Gastrocnemius medialis (tissue), 4 donors: ENCODE results near the gene ECE1. TPM values are rescaled to one million over a fixed set of nuclear protein-coding genes. Genes with fewer than 3 reads are reported as not detected.
"Not testable (repeated sequence)": the region's sequence is repeated elsewhere in the genome, so short reads cannot be mapped to it uniquely, and the experiment has no call there.

Experiments
- ATAC-seq, 2 donors: fragments of 150-250 bp; one replicate each; pipeline ENCODE4 v1.9.1; 2016
- DNase-seq, 2 donors: peaks; one replicate each; pipeline ENCODE4 v3.0.0-alpha.2; 2019
- H3K27ac ChIP-seq, 4 donors: fragments of 200-600 bp; sonication (generic); 1 replicate in 1 of 4; 2 replicates in 3 of 4; pipeline ENCODE4 v1.5.1; 2016 to 2018; ENCODE audit warnings: mild to moderate bottlenecking in 2 of 4, moderate library complexity in 1 of 4
- H3K27me3 ChIP-seq, 3 donors: fragments of 200-600 bp; sonication (generic) in 2 of 3; 1 replicate in 1 of 3; 2 replicates in 2 of 3; pipeline versions ENCODE4 v1.5.1 to v1.6.0; 2016 to 2019; ENCODE audit warnings: mild to moderate bottlenecking in 1 of 3, moderate library complexity in 1 of 3
- H3K36me3 ChIP-seq, 2 donors: fragments of 200-600 bp; sonication (generic) in 1 of 2; one replicate each; pipeline ENCODE4 v1.5.1; 2017 to 2018
- H3K4me1 ChIP-seq, 2 donors: fragments of 200-600 bp; sonication (generic) in 1 of 2; one replicate each; pipeline ENCODE4 v1.5.1; 2016 to 2017; ENCODE audit warnings: mild to moderate bottlenecking in 2 of 2
- H3K4me3 ChIP-seq, 4 donors: fragments of 200-600 bp; sonication (generic) in 3 of 4; 1 replicate in 1 of 4; 2 replicates in 3 of 4; pipeline ENCODE4 v1.5.1; 2016 to 2019; ENCODE audit warnings: mild to moderate bottlenecking in 2 of 4
- H3K9me3 ChIP-seq, 3 donors: fragments of 200-600 bp; sonication (generic) in 2 of 3; 1 replicate in 1 of 3; 2 replicates in 2 of 3; pipeline ENCODE4 v1.5.1; 2016 to 2019
- CTCF ChIP-seq, 5 experiments: fragments of 450-650 bp in 3 of 5; fragments of 200-600 bp in 2 of 5; sonication (generic) in 2 of 5; IDR thresholded peaks in 4 of 5; conservative IDR thresholded peaks in 1 of 5; 1 replicate in 4 of 5; 2 replicates in 1 of 5; pipeline ENCODE4 v1.5.1; 2016 to 2019; ENCODE audit warnings: antibody characterized with exemption in 5 of 5, mild to moderate bottlenecking in 3 of 5, moderate library complexity in 3 of 5
- POLR2A ChIP-seq, 2 donors: fragments of 450-650 bp; IDR thresholded peaks; one replicate each; pipeline ENCODE4 v1.6.1; 2017; ENCODE audit warnings: antibody characterized with exemption in 2 of 2, mild to moderate bottlenecking in 2 of 2, moderate library complexity in 2 of 2
- in situ Hi-C, 4 donors: fragments of 200-750 bp; cut with MboI; loops; one replicate each; pipeline versions ENCODE4 v1.15.0 to v1.8.0; 2017; ENCODE audit warnings: low sequenced_read_pairs in 4 of 4
- intact Hi-C: fragments of 100-400 bp; cut with DNase I; formaldehyde crosslinking; loops from one replicate; pipeline ENCODE4 v1.15.1; 2023; ENCODE audit warnings: low total_unique reads
- total RNA-seq, 4 donors: library from RNA; depleted of rRNA; stranded (reverse); fragments of >200 nt; gene quantifications; one replicate each; pipeline versions ENCODE4 v1.1.0 to v1.2.3, GENCODE V29; 2016

Gene ECE1
- total RNA-seq, 4 donors from 2014 or later: 17.1 to 39.9 (median 26.7) TPM

- DNase-seq: peak in 1 of 2 donors; percentile 28
- Histone ChIP-seq H3K27me3 (no peaks in the 10 kb centered on the region), H3K4me1 (no peaks in the 10 kb centered on the region), H3K4me3 (no peak overlapping the region), H3K9me3 (no peaks in the 10 kb centered on the region), H3K27ac (no peak overlapping the region), H3K36me3 (peaks cover 0 to 19% of the 10 kb centered on the region in 2 donors)
- in situ Hi-C loops: no loop called here
- intact Hi-C loops: no loop called here
- ATAC-seq: peak in 1 of 2 donors; percentile 21
- TF ChIP-seq CTCF (IDR thresholded peaks at IDR 0.05 in 4 of 5, conservative IDR thresholded peaks at IDR 0.05 in 1 of 5) (peak; percentile 32 to 65 (median 46)), POLR2A (IDR thresholded peaks at IDR 0.05) (no peak)
These were observed 73.1 kb downstream of the ECE1 start for GRCh38 chr1:21216835-21217811.

DNA sequence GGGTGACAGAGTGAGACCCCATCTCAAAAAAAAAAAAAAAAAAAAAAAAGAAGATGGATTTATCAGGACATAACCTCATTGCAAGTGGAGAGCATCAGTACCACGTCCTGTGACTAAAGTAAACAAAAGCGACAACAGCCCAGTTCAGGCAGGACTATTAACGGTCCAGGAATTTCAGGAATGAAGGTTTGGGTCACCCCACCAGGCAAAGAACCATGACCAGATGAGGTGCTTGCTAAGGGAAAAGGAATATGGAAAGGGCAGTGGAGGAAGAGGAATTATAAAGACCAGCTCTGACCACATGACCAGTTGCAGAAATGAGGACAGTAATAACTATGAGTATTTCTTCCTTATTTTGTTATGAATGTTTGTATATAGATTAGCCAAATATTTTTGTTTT is 78.1 kb downstream of the ECE1 start:
- in situ Hi-C loops (no loop called here), intact Hi-C loops (no loop called here)
- H3K27me3 ChIP-seq: no peaks in the 10 kb centered on the region
- H3K4me3 ChIP-seq: no peak overlapping the region
- TF ChIP-seq POLR2A (IDR thresholded peaks at IDR 0.05): no peak
- TF ChIP-seq CTCF (IDR thresholded peaks at IDR 0.05 in 4 of 5, conservative IDR thresholded peaks at IDR 0.05 in 1 of 5): no peak
- ATAC-seq (no peak), DNase-seq (no peak)
- no peaks in the 10 kb centered on the region for H3K9me3 ChIP-seq
- H3K27ac ChIP-seq: no peak overlapping the region
- H3K36me3 ChIP-seq: no peaks in the 10 kb centered on the region
- H3K4me1 ChIP-seq: no peaks in the 10 kb centered on the region

DNA sequence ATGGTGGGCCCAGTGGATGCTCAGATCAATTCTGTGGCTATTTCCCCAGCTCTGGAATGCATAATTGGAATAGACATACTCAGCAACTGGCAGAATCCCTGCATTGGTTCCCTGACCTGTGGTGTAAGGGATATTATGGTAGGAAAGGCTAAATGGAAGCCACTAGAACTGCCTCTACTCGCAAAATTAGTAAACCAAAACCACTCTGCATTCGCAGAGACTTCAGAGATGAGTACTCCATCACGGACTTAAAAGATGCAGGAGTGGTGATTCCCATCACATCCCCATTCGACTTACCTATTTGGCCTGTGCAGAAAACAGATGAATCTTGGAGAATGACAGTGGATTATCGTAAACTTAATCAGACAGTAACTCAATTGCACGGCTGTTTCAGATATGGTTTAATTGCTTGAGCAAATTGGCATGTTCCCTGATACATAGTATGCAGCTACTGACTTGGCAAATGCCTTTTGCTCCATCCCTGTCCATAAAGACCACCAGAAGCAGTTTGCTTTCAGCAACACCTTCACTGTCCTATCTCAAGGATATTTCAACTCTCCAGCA is 82.0 kb downstream of the ECE1 start:
- ATAC-seq, H3K27ac ChIP-seq, H3K4me1 ChIP-seq, in situ Hi-C loops, H3K27me3 ChIP-seq, H3K9me3 ChIP-seq, DNase-seq, intact Hi-C loops, H3K36me3 ChIP-seq, H3K4me3 ChIP-seq: not testable (repeated sequence)

DNA sequence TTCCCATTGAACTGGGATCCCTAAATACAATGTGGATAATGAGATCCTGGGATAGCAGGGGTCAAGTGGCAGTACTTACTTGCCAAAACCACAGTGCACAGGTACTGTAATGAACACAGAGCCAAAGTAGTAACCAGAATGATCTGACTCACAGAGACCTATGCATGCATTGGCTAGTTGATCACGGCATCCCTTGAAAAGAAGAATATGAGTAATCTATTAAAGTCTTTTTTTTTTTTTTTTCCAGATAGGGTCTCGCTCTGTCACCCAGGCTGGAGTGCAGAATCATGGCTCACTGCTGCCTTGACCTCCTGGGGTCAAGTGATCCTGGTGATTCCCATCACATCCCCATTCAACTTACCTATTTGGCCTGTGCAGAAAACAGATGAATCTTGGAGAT is 84.1 kb downstream of the ECE1 start:
- Histone ChIP-seq H3K4me1 (no peaks in the 10 kb centered on the region), H3K27ac (no peak overlapping the region), H3K9me3 (no peaks in the 10 kb centered on the region), H3K36me3 (no peaks in the 10 kb centered on the region), H3K4me3 (no peak overlapping the region), H3K27me3 (no peaks in the 10 kb centered on the region)
- DNase-seq (no peak), ATAC-seq (no peak)
- in situ Hi-C loops (no loop called here), intact Hi-C loops (no loop called here)
- TF ChIP-seq CTCF (IDR thresholded peaks at IDR 0.05 in 4 of 5, conservative IDR thresholded peaks at IDR 0.05 in 1 of 5) (no peak), POLR2A (IDR thresholded peaks at IDR 0.05) (no peak)

GRCh38 chr1:21205416-21205815 is 84.8 kb downstream of the ECE1 start:
- DNase-seq: no peak
- Histone ChIP-seq H3K27ac (no peak overlapping the region), H3K9me3 (no peaks in the 10 kb centered on the region), H3K36me3 (no peaks in the 10 kb centered on the region), H3K27me3 (no peaks in the 10 kb centered on the region), H3K4me1 (no peaks in the 10 kb centered on the region), H3K4me3 (no peak overlapping the region)
- intact Hi-C loops (no loop called here), in situ Hi-C loops (no loop called here)
- TF ChIP-seq POLR2A (IDR thresholded peaks at IDR 0.05): no peak
- no peak for TF ChIP-seq CTCF (IDR thresholded peaks at IDR 0.05 in 4 of 5, conservative IDR thresholded peaks at IDR 0.05 in 1 of 5)
- no peak for ATAC-seq
